ENCODE data around the gene AVP. TPM values are rescaled to one million over a fixed set of nuclear protein-coding genes. Genes with fewer than 3 reads are reported as not detected.

AVP gene
- total RNA-seq, 1 donor from 2014 or later = not detected

DNA sequence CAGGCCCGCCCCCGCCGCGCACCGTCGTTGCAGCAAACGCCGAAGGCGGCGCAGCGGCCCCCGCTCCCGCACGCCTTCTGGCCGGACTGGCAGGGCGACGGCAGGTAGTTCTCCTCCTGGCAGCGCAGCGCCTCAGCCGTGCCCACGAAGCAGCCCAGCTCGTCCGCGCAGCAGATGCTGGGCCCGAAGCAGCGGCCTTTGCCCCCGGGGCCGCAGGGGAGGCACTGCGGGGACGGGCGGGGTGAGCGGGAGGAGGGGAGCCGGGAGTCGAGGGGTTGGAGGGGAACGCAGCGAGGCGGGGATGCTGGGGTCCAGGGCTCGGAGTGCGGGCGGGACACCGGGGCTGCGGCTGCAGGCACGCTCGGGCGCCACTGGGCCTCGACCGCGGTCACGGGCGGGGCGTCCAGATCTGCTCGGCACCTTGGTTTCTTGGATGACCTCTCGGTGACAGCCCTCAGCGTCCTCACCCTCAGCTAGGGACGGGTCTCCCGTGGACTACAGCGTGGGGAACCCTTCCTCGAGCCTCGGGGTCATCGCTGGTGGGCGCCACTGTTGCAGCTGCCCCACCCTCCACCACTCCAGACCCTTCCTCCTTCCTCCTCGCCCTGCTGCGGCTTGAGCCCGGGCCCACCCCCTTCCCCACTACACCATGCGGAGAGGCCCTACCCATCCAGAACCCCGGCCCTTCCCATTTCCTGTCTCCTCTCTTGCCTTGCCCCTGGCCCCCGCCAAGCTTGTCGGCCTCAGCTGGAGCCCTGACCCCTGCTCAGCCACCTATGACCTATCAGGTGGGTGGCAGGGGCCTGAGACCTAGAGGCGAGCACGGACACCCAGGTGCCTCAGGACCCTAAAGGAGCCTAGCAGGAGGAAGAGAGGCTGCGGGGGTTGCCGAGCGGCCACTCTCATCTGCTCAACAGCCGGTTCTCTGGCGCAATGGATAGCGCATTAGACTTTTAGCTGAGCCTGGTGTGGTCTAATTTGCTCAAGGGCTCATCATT is 1.3 kb downstream of the AVP start:
- H3K9me3 ChIP-seq = no peaks in the 10 kb centered on the region
- no peak overlapping the region for H3K27ac ChIP-seq
- no peaks in the 10 kb centered on the region for H3K27me3 ChIP-seq
- no peaks in the 10 kb centered on the region for H3K36me3 ChIP-seq
- intact Hi-C loops (cut with DNase I) = no loop called here
- H3K4me3 ChIP-seq = peak overlapping the region; percentile 31 to 49
- no peak for TF ChIP-seq POLR2A (IDR thresholded peaks at IDR 0.05)
- TF ChIP-seq POLR2AphosphoS5 (IDR thresholded peaks at IDR 0.05; ENCODE audit: insufficient read depth in 1 of 2, low read depth in 1 of 2) = no peak
- no peak for TF ChIP-seq CTCF (IDR thresholded peaks at IDR 0.05)
- H3K4me1 ChIP-seq = peaks cover 25% of the 10 kb centered on the region
- DNase-seq (ENCODE audit: extremely low spot score in 2 of 2) = no peak

- Histone ChIP-seq H3K36me3 (no peaks in the 10 kb centered on the region), H3K4me3 (peak overlapping the region; percentile 31 to 49), H3K27me3 (no peaks in the 10 kb centered on the region), H3K27ac (no peak overlapping the region), H3K9me3 (no peaks in the 10 kb centered on the region), H3K4me1 (peaks cover 25% of the 10 kb centered on the region)
- intact Hi-C loops (cut with DNase I) = no loop called here
- DNase-seq (ENCODE audit: extremely low spot score in 2 of 2) = no peak
- TF ChIP-seq CTCF (IDR thresholded peaks at IDR 0.05) = no peak
- no peak for TF ChIP-seq POLR2A (IDR thresholded peaks at IDR 0.05)
- TF ChIP-seq POLR2AphosphoS5 (IDR thresholded peaks at IDR 0.05; ENCODE audit: insufficient read depth in 1 of 2, low read depth in 1 of 2) = no peak
Observed at GRCh38 chr20:3082306-3082951, 2.1 kb downstream of the AVP start.

- Histone ChIP-seq H3K27me3 (no peaks in the 10 kb centered on the region), H3K9me3 (no peaks in the 10 kb centered on the region), H3K4me3 (no peak overlapping the region), H3K4me1 (peaks cover 25% of the 10 kb centered on the region), H3K36me3 (no peaks in the 10 kb centered on the region), H3K27ac (no peak overlapping the region)
- DNase-seq (ENCODE audit: extremely low spot score in 2 of 2) = no peak
- intact Hi-C loops (cut with DNase I) = no loop called here
- no peak for TF ChIP-seq POLR2AphosphoS5 (IDR thresholded peaks at IDR 0.05; ENCODE audit: insufficient read depth in 1 of 2, low read depth in 1 of 2)
- TF ChIP-seq CTCF (IDR thresholded peaks at IDR 0.05) = no peak
- TF ChIP-seq POLR2A (IDR thresholded peaks at IDR 0.05) = no peak
Observed at GRCh38 chr20:3081641-3082040, 2.9 kb downstream of the AVP start.

- Histone ChIP-seq H3K36me3 (no peaks in the 10 kb centered on the region), H3K27ac (no peak overlapping the region), H3K4me1 (peaks cover 25% of the 10 kb centered on the region), H3K27me3 (no peaks in the 10 kb centered on the region), H3K9me3 (no peaks in the 10 kb centered on the region), H3K4me3 (no peak overlapping the region)
- DNase-seq (ENCODE audit: extremely low spot score in 2 of 2) = no peak
- intact Hi-C loops (cut with DNase I) = no loop called here
- TF ChIP-seq POLR2A (IDR thresholded peaks at IDR 0.05) (no peak), CTCF (IDR thresholded peaks at IDR 0.05) (no peak)
Observed at GRCh38 chr20:3080939-3081388, 3.6 kb downstream of the AVP start.

All from vagina (tissue), 2 donors.